B cell (primary cell): ENCODE data around the gene SLC24A3.

Experiments
- EZH2 ChIP-seq: IDR thresholded peaks from 2 replicates; pipeline ENCODE4 v1.6.1; 2012; ENCODE audit warnings: borderline replicate concordance, low read depth, mild to moderate bottlenecking, moderate library complexity, low read length; ENCODE audit not compliant: insufficient read depth, poor library complexity, severe bottlenecking
- TF ChIP-seq, protein P1 (sequence below): fragments of 200-600 bp; IDR thresholded peaks from one replicate; pipeline ENCODE4 v1.8.0; 2022; ENCODE audit warnings: antibody characterized with exemption, mild to moderate bottlenecking

DNA sequence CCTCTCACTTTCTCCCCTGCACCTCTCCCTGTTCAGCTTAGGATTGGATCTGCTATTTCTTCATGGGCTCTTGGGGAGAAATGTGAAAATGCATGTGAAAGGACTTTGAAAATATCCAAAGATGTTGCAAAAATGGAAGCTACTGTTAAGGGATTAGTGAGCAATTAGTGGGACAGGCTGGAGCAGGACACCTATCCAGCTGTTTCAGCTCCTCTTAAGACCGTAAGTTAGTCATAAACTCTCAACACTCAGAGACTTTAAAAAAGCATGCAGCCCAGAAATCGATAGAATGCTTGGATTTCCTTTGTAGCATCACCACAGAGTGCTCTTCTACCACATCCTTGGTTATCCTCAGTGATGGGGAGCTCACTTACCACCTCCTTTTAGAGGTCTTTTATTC lies 88.7 kb downstream of the SLC24A3 start:
- TF ChIP-seq, protein P1, sequence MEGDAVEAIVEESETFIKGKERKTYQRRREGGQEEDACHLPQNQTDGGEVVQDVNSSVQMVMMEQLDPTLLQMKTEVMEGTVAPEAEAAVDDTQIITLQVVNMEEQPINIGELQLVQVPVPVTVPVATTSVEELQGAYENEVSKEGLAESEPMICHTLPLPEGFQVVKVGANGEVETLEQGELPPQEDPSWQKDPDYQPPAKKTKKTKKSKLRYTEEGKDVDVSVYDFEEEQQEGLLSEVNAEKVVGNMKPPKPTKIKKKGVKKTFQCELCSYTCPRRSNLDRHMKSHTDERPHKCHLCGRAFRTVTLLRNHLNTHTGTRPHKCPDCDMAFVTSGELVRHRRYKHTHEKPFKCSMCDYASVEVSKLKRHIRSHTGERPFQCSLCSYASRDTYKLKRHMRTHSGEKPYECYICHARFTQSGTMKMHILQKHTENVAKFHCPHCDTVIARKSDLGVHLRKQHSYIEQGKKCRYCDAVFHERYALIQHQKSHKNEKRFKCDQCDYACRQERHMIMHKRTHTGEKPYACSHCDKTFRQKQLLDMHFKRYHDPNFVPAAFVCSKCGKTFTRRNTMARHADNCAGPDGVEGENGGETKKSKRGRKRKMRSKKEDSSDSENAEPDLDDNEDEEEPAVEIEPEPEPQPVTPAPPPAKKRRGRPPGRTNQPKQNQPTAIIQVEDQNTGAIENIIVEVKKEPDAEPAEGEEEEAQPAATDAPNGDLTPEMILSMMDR = no peak
- TF ChIP-seq EZH2 = no peak
